Hematopoietic multipotent progenitor cell treated with erythropoietin and hydrocortisone succinate and interleukin-3 and kit ligand, for 17 days (in vitro differentiated cells): ENCODE data around the gene KBTBD8.

Experiments
- DNase-seq: peaks from one replicate; pipeline ENCODE4 v3.0.0-alpha.2; 2015; ENCODE audit warnings: low spot score

KBTBD8 gene

DNA sequence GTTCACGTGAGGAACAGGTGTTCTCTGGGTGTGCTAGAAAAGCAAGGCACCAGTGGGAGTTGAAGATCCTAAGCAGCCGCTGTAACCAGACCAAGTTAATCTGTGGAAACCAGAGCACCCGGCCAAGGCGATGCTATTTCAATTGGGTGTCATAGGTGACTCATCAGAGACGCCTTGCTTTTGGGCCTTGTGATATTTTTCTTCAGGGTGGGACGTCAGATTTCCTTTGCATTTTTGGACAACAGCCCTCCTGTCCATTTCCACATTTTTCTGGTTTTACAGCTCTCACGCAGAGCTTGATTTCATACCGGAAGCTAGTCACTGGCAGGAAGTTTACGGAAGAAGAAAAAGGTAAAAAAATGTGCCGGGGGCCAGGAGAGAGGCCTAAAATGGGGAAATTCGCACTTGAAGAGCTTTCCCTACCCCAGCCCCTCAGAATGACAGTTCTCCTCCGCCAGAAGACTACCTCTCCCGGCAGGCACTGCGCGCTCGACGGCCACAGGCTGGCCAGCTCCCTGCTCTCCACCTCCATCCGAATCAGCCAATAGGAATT is 471 bp upstream of the KBTBD8 start:
- peak; percentile 79 for DNase-seq

DNA sequence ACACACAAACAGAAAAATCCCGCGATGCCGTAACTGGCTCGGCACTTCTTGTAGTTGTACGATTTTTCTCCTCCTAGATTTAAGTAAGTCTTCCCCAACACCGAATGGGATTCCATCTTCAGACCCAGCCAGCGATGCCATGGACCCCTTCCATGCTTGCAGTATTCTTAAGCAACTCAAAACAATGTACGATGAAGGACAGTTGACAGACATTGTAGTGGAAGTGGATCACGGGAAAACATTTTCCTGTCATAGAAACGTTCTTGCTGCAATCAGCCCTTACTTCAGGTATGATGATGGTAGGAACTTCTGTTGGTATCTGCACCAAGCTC is 763 bp downstream of the KBTBD8 start:
- DNase-seq = peak; percentile 56

DNA sequence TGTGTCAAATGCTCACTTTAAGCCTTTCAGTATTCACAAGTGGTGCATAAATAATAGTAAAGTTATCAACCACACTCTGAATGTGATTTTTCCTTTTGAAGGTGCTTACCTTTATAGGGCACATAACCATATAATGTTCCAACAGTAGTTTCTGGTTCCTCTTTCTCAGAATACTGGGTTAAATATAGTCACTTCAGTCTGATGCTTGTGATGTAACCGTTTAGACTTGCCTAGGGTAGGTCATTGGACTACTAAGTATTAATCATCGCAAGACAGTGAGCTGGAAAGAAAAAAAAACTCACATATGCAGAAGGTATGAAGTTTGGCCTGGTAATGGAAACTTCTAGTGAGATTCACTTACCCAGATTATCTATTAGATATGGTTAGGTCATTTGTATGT is 1.9 kb downstream of the KBTBD8 start:
- peak; percentile 52 for DNase-seq

DNA sequence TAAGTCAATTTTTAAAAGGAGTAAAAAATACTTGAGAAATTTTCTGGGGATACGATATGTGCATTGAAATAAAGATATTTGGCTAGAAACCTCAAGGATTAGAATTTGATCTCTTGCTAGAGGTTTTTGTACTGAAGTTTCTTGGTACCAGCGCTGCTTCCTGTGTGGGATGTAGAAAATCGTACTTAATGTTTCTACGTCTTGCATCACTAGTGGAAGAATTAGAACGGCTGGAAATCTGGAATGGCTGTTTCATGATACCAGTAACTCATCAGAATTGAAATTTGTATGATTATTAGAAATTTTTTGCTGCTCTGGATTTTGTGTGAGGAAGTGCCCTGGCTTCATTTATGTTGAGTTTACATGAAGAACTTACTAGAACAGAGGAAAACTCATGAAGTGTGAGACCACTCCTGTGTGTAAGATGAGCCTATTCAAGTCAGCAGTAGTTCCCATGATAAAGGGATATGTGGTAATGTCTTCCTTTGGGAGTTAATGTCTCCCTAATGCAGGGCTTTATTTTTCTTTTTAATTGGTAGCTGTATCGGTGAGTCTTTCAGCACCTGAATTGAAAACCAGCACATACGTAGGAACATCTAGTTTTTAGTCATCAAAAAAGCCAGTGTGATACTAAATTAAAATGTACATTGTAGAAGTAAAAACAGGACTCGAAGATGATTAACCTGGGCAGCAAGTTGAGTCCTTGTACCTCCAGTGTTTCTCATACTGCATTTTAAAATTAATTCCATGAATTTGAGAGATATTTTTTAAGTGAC is 3.2 kb downstream of the KBTBD8 start:
- peak; percentile 5 for DNase-seq

DNA sequence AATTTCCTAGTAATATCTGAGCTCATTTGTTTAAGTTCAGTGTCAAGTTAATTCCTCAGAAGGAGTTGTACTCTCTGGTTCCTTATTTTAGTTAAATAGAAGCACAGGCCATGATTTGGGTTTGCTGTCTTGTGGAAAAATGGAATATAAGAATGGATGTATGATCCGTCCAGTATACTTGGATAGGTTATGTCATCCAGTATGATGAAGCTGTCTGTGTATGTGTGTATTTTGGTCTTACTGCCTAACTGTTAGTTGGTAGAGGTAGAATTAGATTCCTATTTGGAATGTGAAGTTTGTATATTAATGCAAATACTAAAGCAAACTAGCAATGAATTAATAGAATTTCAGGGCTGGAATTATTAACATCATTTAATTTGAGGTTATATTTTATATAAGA is 7.9 kb downstream of the KBTBD8 start:
- DNase-seq = no peak

DNA sequence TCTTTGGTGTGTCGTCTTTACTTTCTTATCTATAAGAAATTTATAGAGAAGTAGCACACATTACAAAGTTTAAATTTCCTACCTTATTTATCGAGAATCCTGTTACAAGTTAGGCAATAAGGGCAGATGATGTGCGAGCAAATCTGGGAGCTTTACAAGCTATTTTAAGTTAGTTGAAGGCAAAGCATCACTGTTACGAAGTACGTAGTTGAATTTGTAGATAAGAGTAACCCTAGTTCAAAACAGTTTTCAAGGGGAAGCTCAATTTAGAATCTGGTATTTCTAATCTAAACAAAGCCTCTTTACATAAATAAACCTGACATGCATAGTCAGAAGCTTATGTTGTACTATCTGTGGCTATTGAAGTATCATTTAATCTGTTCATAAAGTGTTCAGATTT is 8.4 kb downstream of the KBTBD8 start:
- DNase-seq = no peak

DNA sequence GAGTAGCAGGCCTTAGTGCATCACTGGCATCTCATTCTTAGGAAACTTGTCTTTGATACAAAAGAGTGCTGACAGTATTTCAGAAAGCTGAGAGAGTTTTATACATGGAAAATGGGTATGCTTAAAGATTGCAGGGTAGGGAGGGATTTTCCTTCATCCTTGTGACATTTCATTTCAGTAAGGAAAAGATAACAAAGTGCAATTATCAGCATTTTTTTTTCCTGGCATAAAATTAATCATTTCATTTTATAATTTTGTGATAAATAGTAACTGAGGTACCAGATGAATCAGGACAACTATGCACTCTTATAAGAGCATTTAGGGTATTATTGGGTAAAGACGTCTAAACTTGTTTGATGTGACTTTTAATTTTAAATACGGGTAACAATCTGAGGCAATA is 10.3 kb downstream of the KBTBD8 start:
- DNase-seq = no peak

DNA sequence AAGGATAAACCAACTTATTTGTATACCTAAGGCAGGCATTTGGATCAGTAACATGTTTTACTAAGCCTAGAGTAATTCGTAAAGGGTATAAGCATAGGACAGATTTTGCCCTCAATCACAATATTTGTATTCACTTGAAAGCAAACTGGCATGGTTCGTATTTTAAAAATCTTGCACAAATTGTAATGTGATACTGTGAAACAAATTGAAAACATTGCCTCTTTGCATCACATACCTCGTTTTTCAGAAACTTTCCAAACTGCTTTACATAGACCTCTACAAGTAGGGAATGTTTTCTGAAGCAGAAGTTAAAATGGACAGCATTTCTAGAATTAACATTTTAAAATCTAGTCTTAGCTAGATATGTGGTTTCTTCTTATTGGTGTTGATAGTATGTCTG is 11.6 kb downstream of the KBTBD8 start:
- no peak for DNase-seq

DNA sequence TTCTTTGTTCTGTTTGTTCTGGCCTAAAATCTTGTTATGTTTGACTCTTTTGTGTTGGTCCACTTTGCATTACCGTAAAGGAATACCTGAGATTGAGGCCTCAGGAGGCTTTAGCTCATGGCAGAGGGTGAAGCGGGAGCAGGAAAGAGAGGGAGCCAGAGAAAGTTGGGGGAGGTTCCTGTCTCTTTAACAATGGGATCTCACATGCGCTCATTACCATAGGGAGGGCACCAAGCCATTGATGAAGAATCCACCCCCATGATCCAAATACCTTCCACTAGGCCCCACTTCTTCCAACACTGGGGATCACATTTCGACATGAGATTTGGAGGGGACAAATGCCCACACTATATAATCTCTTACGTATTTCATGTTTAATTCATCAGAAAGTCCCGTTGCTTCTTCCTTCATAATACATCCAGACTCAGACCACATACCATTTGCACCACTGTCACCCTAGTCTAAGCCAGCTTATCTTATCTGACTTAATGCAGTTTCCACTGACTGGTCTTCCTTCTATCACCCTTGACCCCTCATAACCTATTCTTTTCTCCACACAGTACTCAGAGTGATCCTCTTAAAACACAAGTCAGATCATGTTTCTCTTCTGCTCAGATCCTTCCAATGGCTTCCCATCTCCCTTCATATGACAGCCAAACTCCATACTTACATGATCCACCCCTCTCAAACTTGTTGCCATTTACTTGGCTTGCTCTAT is 13.5 kb downstream of the KBTBD8 start:
- DNase-seq = no peak

DNA sequence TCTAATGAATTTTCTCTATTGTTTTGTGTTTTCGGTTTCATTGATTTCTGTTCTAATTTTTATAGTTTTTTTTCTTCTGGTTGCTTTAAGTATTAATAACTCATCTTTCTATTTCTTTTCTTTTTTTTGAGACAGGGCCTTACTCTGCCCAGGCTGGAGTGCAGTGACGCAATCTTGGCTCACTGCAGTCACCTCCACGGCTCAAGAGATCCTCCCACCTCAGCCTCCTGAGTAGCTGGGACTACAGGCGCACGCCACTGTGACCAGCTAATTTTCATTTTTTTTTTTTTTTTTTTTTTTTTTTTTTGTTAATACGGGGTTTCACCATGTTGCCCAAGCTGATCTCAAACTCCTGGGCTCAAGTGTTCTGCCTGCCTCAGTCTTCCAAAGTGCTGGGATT is 14.5 kb downstream of the KBTBD8 start:
- DNase-seq = no peak

DNA sequence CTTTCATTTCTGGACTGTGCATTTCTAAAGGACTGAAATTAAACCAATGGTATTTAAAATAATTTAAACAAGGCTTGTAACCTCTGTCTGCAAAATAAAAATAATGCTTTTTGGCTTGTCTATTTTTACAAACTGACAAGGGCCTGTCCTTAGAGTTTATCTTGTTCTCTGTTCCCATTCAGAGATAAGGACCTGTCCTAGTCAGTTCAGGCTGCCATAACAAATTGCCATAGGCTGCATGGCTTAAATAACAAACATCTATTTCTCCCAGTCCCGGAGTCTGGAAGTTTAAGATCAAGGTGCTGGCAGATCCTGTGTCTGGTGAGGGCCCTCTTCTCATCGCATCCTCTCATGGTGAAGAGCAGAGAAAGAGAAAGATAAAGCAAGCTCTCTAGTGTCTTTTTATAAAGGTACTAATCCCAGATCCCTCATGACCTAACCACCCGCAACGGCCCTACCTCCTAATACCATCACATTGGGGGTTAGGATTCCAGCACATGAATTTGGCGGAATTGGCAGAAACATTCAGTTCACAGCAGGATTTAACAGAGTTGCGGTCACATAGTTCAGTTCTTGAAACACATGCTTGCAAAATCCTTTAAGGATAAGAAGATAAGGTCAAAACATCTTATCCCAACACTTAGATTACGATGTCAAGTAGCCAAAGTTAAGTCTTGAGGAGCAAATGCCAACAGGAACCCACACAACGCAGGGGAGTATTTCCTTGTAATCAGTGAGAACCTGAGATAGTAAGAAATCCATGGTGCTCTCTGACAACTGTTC is 17.8 kb downstream of the KBTBD8 start:
- DNase-seq = no peak

DNA sequence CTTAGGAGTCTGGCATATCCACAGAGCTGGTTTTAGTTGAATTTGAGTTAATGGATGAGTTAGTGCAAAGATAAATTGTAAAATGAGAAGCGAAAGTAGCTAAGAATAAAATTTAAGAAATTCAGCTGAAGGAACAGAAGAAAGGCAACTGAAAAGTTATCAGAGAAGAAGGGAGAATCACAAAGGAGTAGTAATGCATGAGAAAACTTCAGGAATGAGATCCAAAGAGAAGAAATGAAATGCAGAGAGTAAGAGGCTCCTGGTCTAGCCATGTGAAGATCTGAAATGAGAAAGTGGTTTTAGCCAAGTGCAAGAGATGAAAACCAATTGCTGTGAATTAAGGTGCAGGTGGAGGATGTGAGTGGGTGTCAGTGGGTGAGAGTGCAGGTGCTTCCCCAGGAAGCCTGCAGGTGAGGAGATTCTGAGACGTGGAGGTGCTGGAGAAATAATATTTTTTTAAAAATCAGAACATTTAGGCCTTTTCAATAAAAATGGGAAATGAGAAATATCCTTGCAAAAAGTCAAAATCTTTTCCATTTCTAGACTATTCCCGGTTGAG is 18.5 kb downstream of the KBTBD8 start:
- no peak for DNase-seq

DNA sequence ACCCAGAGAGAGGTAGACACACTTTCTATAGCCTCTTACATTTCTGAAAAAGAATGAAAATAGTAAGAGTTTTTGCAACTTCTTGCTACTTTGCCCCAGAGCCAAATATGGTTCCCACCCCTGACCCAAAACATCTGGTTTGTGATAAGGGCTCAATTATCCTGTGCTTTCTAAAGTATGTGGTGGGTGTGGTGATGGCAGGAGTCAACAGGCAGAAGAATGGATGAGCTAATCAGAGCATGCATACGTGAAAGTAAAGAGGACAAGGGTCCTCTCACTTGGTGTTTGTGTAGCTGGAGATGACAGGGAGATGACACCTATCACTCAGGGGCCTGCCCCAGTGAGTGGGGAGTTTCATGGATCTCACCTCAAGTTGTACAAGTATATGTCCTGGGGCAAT is 19.1 kb downstream of the KBTBD8 start:
- DNase-seq = peak; percentile 63

DNA sequence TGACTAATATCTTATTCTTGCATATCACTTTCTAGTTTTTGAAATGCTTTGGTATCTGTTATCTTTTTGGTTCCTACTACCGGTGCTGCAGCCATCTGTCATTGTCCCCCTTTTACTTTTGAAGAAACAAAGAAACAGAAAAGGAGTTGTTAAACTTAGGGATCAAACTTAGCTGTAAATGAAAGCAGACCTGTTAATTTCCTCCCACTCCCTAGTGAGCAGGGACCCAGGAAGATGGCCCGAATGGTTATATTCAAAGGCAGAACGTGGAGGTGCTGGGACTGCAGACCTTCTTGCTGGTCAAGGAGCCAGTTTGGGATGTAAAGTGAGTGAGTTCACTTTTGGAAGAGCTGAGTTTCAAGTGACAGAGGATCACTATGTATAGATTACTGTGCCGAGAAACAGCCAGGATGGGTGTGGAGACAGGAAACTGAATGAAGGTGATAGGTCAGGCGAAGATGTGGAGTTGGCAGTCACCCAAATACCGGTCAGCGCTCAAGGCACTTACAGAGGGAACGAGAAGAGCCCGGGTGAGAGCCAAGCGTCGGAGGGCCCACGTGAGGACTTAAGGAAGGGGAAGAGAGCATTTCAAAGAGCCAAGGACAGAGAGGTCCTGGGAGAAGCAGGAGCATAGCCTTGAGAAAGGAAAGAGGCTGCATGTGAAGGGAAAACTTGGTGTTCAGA is 20.1 kb downstream of the KBTBD8 start:
- peak; percentile 83 for DNase-seq

DNA sequence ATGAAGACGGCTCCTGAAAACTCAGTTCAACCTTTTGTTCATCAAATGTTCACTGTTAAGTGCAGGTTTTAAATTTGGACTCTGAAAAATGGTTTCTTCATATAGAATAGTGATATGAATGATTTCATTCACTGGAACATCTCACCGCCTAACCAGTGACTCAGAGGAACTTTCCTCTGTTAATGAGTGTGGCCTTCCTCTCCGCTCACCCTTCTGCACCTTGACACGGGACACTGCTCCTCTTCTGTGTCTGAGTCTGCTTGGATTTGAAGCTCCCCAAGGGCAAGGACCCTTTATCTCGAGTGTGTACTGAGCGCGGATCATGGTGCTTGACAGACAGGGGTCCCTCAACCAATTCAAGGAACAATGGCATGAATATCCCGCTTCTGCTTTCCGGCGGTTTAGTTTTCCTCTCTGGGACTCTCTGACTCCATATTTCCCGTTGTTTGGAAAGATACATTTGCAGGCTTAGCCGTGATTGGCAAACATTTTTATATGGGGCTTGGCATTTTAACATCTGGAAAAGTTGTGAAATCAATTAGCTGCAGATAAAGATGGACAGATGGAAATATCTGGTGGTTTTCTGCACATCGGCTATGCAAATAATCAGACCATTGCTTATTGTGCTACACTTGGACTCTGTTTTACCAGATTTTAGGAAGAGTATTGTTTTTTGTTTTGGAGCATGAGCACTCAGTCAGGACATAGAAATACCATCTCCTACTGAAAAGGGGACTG is 20.9 kb downstream of the KBTBD8 start:
- no peak for DNase-seq

DNA sequence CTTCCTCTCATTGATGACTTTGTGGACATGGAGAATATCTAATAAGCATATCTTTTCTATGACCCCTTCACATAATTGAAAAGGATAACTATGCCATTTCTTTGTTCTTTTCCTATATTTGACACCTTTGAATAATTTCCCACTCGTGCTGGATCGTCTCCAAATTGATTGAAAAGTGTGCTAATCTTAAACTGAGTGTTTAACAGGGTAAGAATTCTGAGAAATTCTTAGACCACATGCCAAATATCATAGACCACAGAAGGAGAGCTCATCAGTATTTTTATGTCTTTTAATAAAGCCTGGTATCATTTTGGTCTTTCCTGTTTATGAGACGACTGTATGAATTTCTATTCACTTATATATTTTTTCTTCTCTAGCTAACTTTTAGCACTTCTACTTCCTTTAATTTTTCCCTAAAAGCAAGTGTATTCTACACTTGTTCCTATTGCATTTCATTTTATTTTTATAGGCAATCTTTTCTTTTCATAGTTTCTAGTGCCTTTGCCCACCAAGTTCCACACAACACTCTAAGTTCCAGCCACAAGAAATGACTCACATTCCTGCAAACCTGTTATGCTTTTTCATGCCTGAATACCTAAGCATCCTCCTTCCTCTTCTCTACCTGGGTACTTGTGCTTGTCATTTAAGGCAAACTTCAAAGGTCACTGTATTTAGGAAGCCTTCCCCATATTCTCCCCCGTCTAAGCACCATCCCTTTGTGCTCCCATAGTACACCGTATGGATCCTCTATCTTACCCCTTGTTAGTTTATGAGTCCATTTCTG is 30.1 kb downstream of the KBTBD8 start:
- DNase-seq = no peak

DNA sequence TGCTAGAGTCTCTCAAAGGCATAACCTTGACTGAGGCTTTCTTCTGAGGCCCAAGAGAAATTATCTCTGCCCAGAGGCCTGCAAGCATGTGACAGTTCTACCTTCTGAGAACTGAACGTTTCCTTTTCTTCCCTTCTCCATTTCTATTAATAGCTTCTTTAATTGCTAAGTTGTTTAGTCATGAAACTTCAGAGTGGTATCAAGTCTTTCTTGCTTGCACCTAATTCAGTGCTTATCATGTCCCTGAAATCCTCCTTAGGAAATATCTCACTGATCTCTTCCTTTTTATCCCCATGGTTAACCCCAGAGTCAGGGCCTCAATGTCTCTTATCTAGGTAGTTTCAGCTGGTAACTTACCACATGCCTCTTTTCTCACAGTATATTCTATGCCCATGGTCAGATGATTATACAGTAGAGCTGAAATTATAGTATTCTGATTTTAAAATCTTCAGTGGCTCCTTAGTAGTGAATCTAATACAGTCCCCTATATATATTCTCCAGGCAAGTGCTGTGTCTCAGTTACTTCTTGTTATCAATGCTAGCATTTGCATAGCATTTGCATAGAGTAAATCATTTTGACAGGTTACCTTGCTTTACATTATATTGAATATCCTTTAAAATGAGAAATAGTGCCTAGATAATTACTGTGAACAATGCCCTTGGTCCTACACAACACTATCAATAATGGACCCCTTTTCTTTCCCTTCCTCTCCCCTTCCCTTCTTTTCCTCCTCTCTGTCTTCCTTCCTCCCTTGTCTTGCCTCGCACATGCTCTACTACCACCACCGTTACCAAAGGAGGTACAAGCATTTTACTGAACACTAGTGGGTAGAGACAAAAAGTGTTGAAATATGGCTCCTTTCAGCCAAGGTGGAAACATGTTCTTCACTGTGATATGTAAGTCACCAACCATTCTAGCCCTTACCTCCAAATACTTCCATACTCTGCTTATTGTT is 33.0 kb downstream of the KBTBD8 start:
- DNase-seq = peak; percentile 27

DNA sequence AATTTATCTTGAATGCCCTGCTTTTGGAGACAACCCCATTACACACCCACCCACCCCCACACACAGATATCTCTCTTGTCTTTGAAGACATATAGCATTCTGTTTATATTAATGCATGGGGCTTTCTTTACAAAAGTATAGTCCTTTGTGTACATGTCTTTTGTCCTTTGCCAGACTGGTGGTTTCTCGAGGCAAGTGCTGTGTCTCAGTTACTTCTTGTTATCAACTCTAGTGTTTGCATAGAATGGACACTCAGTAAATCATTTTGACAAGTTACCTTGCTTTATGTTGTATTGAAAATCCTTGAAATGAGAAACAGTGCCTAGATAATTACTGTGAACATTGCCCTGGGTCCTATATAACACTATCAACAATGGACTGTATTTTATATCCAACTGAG is 33.9 kb downstream of the KBTBD8 start:
- DNase-seq = no peak

DNA sequence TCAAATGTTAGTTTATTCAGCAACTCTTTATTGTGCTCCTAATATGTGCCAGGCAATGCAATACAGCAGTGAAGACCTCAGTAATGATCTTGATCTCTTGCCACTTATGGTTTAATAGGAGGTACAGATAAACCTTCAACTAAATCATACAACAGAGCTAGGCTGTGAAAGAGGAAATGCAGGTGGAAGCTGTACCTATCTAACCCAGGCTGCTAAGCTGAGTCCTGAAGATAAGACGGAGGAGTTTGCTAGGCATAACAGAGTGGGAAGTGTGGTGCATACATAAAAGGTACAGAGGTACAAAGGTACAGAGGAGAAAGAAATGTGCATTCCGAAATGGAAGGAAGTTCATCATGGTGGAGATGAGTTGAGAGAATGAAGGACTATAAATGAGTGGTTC is 35.0 kb downstream of the KBTBD8 start:
- DNase-seq = peak; percentile 20
